Stimulated activated CD4-positive, alpha-beta T cell treated with anti-CD3 and anti-CD28 coated beads, Interleukin-15, amount 100 ng/mL, for 48 hours (primary cell): ENCODE results near the gene HOGA1.
A peak's percentile ranks its signal among the peaks of the same experiment; 100 is the strongest.
"Not testable (repeated sequence)": the region's sequence is repeated elsewhere in the genome, so short reads cannot be mapped to it uniquely, and the experiment has no call there.

Experiments
- DNase-seq, 2 donors: peaks; one replicate each; pipeline ENCODE4 v3.0.0-alpha.2; 2020; ENCODE audit warnings: low read depth in 2 of 2

Gene HOGA1

DNA sequence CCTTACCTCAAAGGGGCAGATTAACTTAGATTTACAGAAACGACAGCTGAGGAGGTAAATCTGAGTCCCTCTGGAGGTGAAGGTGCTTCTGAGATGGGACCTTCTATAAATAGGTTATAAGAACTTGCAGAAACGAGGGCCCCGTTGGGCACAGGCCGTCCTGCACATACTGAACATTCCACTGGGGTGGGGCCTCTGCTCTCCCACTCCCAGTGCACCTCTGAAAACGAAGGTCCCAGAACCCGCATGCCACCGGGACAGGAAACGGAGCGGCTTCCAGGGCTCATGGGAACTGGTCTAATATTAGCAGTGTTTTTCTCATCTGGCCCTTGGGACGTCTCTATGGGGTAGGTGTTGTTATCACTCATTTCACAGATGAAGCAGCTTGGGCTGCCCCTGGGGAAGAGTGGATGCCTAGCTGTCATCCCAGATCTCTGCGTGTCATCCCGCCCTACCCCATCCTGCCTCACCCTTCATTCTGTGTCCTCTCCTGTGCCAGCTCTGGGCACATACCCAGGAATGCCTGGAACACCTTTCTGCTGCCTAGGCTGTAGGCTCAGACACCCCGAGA is 24.9 kb downstream of the HOGA1 start:
- no peak for DNase-seq

DNA sequence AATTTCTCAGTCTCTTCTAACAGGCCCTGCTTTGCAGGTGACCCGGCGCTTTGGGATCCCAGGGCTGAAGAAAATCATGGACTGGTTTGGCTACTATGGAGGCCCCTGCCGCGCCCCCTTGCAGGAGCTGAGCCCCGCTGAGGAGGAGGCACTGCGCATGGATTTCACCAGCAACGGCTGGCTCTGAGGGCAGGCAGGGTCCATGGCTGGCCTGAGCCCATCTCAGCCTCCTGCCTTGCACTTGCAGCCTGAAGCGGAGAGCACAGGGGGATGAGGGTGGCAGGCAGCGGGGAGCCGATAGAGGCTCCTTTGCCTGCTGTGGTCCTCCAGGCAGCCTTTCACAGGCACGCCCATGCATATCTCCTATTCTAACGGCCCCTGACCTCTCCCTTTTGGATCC is 27.3 kb downstream of the HOGA1 start:
- DNase-seq: no peak

DNA sequence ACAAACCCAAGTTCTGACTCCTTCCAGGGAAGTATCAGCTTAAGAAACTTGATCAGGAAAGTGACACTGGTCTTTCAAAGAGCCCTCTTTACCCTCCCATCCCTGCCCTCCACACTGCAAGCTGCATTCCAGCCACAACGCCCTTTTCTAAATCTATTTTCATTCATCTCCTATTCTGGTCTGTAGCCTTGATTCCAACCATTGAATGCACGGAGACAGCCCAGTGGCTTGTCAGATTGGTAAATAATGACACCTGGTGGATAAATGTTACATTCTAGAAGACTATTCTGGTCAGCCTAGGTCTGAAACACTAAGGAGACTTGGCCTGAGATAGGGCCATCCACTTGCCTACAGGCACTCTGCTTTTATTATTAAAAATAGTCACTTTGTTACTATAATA is 28.2 kb downstream of the HOGA1 start:
- DNase-seq: no peak

DNA sequence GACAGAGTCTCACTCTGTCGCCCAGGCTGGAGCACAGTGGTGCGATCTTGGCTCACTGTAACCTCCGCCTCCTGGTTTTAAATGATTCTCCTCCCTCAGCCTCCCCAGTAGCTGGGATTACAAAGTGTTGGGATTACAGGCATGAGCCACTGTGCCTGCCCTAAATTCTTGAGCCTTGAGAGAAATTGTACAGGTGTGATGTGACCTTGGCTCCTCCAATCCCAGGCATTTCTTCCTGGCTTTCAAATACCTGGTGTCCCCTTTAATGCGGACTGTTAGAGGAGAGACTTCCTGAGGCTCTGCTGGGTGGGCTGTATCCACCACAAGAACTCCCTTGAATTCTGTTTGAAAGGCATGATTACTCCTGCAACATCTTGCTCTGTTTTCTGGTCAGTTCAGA is 34.1 kb downstream of the HOGA1 start:
- no peak for DNase-seq

DNA sequence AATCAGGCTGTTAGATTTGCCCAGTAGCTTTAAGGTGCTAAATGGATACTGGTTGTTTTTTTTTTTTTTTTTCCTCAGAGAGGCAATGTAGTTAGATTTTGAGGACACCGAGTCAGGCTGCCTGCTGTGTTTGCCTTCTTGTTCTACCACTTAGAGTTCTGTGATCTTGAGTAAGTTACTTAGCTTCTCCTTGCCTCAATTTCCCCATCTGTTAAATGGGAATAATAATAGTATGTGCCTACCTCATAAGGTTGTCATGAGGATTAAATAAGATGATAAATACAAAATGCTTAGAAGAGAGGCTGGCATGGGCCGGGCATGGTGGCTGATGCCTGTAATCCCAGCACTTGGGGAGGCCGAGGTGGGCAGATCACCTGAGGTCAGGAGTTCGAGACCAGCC is 34.5 kb downstream of the HOGA1 start:
- DNase-seq: no peak

- DNase-seq: no peak
These were observed 39.1 kb downstream of the HOGA1 start for GRCh38 chr10:97623277-97623676.

DNA sequence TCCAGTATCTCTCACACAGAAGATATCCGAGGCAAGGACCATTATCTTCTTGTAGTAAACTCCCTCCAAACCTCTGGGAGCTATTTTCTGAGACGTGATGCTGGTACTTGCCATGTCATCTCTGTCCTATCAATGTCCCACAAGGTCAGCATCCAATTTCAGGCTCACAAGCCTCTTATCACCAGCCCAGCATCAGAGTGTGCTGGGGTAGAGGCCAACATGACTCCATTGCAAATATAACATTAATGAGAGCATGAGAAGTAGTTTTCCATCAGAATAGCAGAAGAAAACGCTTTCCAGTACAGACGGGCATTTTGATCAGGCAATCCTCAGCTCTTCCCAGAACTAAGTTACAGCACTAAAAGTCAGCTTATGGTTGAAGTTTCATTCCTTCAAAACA is 43.5 kb downstream of the HOGA1 start:
- no peak for DNase-seq

- no peak for DNase-seq
These were observed 44.0 kb downstream of the HOGA1 start for GRCh38 chr10:97628228-97628627.

DNA sequence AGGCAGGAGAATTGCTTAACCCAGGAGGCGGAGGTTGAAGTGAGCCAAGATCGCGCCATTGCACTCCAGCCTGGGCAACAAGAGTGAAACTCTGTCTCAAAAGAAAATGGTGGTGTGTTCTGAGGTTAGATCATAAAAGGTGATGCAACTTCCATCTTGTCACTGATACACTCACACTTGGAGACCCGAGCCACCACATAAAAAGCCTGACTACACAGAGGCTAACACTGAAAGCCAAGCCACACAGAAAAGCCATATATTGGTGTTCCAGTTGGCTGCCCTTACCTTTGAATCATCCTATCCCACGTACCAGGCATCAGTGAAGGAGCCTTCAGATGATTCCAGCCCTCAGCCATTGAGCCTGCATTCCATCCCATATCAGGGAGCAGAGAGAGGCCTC is 45.1 kb downstream of the HOGA1 start:
- no peak for DNase-seq

DNA sequence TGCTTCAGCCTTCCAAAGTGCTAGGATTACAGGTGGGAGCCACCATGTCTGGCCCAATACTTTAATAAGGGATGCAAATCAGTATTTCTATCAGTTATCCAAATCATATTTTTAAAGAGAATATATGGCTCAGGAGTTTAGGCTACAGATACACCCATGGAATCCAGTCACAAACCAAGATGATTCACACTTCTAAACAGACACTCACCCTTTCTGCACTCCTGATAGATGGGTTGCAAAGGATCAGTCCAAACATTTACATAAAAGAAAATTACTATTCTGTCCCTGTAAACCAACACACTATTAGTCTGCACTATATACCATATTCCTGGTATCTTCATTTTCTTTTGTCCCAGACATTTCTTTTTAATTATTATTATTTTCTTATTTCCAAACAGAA is 46.9 kb downstream of the HOGA1 start:
- no peak for DNase-seq

DNA sequence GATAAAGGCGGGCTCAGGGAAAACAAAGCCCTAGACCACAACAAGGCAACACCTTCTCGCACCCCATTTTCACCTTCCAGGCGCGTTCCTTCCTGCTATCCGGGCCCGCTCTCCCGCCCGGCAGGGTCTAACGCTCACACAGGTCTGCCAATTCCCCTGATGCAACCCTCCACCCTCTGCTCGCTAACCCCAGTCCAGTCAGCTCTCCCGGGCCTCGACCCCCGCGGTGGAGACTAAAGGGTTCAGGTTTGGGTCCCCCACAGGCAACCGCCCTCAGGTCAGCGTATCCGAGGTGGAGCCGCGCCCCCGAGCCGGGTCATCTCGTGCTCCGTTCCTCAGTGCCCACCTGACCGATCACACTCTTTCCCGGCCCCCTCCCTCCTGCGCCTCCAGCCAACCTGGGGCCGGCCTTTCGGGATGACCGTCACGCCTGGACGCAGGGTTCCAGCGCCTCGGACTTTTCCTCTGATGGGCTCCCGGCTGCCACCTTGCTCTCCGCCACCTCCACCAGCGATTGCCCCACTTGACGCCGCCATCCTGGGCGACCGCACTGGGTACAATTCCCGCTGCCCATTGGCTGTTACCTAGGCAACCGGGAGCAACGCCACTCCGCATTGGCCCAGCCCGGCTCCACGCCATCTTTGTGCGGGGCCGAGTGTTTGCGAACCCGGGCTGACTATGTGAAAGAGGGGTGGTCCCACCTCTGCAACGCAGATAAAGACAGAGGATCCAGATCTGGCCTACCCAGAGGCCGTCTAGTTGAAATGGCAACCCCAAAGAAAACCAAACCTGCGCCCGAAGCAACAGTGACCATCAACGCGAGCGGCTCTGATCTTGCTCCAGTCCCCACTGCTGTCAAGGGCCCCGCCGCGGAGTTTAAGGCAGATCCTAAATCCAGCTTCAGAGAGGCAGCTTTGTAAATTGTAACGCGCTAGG is 49.0 kb downstream of the HOGA1 start, which contains the start of gene MORN4:
Gene MORN4 (minus strand): TSS at position 552 of the 936 bp plus-strand sequence. CDS start 13,847 bp downstream, outside the sequence.
- DNase-seq: peak; percentile 84 to 89

GRCh38 chr10:97633921-97634320 is 49.7 kb downstream of the HOGA1 start:
- DNase-seq: no peak

GRCh38 chr10:97635577-97635976 is 51.4 kb downstream of the HOGA1 start:
- no peak for DNase-seq

DNA sequence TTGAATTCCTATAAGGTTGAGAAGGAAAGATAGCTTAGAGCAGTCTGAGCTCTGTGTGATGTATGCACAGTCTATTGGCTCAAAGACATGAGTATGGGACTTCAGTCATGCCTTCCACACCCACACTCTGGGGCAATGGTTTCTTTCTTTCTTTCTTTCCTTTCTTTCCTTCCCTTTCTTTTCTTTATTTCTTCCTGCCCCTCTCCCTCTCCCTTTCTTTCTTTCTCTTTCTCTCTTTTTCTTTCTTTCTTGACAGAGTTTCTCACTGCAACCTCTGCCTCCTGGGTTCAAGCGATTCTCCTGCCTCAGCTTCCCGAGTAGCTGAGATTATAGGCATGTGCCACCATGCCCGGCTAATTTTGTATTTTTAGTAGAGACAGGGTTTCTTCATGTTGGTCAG is 54.9 kb downstream of the HOGA1 start:
- not testable (repeated sequence) for DNase-seq

DNA sequence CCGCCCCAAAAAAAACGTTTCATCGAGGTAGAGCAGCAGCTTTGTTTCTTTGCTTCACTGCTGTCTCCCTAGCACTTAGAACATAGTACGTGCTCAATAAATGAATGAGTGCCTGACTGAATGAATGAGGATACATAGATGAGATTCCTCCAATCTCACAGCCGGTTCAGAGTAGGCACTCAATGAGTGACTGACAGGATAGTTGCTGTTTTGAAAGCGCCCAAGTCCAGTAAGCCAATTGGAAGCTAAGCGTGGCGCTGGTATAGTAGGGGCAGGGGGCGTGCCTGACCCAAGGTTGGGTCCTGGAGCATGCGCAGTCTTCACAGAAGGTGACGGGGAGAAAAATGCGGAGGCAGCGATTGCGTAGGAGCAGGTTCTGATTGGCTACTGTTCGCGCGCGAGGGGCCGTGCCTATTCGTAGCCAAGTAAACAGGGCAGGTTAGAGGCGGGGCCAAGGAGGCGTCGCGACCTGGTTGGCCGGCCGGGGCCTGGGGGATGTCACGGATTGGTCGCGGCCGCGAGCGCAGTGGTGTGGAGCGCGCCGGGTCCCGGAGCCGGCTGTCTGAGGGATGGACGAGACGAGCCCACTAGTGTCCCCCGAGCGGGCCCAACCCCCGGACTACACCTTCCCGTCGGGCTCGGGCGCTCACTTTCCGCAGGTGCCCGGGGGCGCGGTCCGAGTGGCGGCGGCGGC is 56.1 kb downstream of the HOGA1 start, which contains the start of gene PI4K2A:
Gene PI4K2A (plus strand): TSS at position 498 of the 694 bp plus-strand sequence. CDS start 72 bp downstream, at position 570.
- peak; percentile 99 for DNase-seq

DNA sequence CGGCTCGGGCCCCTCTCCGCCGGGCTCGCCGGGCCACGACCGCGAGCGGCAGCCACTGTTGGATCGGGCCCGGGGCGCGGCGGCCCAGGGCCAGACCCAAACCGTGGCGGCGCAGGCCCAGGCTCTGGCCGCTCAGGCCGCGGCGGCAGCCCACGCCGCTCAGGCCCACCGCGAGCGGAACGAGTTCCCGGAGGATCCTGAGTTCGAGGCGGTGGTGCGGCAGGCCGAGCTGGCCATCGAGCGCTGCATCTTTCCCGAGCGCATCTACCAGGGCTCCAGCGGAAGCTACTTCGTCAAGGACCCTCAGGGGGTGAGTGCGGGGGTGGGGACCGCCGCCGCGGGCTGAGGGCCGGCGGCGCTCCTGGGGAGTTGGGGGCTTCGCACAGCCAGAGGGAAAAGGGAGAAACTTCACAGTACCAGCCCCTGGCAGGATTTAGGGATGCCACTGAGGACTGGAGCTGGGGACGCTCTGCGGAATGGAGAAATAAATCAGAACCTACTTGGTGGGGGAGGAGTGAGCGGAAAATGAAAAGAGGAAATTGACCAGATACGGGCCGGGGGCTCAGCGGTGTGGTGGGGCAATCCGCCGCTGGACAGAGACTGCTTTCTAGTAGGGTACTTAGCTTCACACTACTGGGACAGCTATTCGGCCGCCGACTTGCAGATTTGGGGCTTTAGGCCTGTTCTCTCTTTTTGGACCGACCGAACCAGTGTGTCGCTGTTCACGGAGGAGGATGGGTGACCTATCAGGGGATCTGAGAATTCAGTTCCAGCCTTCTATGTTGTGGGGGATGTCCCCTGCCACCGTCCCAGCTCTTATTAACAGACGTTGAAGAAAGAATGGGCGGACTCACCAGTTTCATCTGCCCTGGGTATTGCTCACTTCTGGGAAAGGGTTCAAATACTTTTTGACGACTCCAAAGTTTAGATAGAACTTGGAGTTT is 57.0 kb downstream of the HOGA1 start:
- DNase-seq: no peak

DNA sequence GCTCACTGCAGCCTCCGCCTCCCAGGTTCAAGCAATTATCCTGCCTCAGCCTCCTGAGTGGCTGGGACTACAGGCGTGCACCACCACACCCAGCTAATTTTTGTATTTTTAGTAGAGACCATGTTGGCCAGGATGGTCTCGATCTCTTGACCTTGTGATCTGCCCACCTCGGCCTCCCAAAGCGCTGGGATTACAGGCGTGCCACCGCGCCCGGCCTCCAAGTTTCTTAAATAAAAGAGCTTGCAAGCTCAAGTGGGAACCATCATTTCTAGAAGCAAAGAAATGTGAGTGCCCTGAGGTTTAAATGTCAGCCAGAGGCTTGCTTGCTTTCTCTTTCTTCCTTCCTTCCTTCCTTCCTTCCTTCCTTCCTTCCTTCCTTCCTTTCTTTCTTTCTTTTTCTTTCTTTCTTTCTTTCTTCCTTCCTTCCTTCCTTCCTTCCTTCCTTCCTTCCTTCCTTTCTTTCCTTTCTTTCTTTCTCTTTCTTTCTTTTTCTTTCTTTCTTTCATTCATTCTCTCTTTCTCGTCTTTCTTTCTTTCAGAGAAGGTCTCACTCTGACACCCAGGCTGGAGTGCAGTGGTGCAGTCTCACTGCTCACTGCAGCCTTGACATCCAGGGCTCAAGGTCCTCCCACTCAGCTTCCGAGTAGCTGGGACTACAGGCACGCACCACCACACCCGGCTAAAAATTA is 58.4 kb downstream of the HOGA1 start:
- DNase-seq: not testable (repeated sequence)

- no peak for DNase-seq
These were observed 59.3 kb downstream of the HOGA1 start for GRCh38 chr10:97643441-97643985.

GRCh38 chr10:97644936-97645335 is 60.7 kb downstream of the HOGA1 start:
- DNase-seq: no peak

GRCh38 chr10:97647556-97647955 is 63.4 kb downstream of the HOGA1 start:
- DNase-seq: no peak
